DND-41 (cell line): ENCODE results near the gene PRSS21.

ENCODE experiments used
- ATAC-seq: fragments of 200-7000 bp; cut with Tn5 transposase; 3 replicates; pipeline ENCODE4 v1.9.1; 2021; ENCODE audit warnings: low read depth; ENCODE audit not compliant: insufficient read depth
- DNase-seq: peaks from one replicate; pipeline ENCODE4 v3.0.0-alpha.2; 2020
- H2AFZ ChIP-seq: 2 replicates; pipeline ENCODE4 v1.6.0; 2012; ENCODE audit warnings: low read depth, low read length
- H3K27ac ChIP-seq: 2 replicates; pipeline ENCODE4 v1.5.1; 2012; ENCODE audit warnings: low read length, inconsistent platforms
- H3K27me3 ChIP-seq: fragments of 200-600 bp; sonication (generic); 2 replicates; pipeline ENCODE4 v1.6.0; 2012; ENCODE audit warnings: low read length, mild to moderate bottlenecking, inconsistent platforms; ENCODE audit not compliant: insufficient read depth, poor library complexity
- H3K36me3 ChIP-seq: 2 replicates; pipeline ENCODE4 v1.5.1; 2012; ENCODE audit warnings: low read length, inconsistent platforms; ENCODE audit not compliant: insufficient read depth
- H3K4me1 ChIP-seq: 2 replicates; pipeline ENCODE4 v1.5.1; 2012; ENCODE audit warnings: mild to moderate bottlenecking, low read length; ENCODE audit not compliant: insufficient read depth
- H3K4me2 ChIP-seq: 2 replicates; pipeline ENCODE4 v1.6.0; 2012; ENCODE audit warnings: mild to moderate bottlenecking, moderate library complexity, low read length, inconsistent platforms; ENCODE audit not compliant: insufficient read depth
- H3K4me3 ChIP-seq, 2 experiments: fragments of 200-600 bp in 1 of 2; shearing (Covaris generic) in 1 of 2; 2 replicates each; pipeline ENCODE4 v1.5.1; 2012 to 2016; ENCODE audit warnings: inconsistent platforms in 2 of 2, low read length in 2 of 2, mild to moderate bottlenecking in 2 of 2, low read depth in 1 of 2, moderate library complexity in 1 of 2
- H3K79me2 ChIP-seq: 2 replicates; pipeline ENCODE4 v1.6.0; 2012; ENCODE audit warnings: low read length, inconsistent platforms; ENCODE audit not compliant: insufficient read depth
- H3K9ac ChIP-seq: 2 replicates; pipeline ENCODE4 v1.6.0; 2012; ENCODE audit warnings: low read depth, mild to moderate bottlenecking, inconsistent platforms, low read length, moderate library complexity
- H3K9me3 ChIP-seq: 2 replicates; pipeline ENCODE4 v1.5.1; 2012; ENCODE audit warnings: low read length, moderate library complexity, mild to moderate bottlenecking, inconsistent platforms; ENCODE audit not compliant: insufficient read depth, severe bottlenecking
- H4K20me1 ChIP-seq: 2 replicates; pipeline ENCODE4 v1.6.0; 2012; ENCODE audit warnings: low read length; ENCODE audit not compliant: insufficient read depth
- CTCF ChIP-seq: IDR thresholded peaks from 2 replicates; pipeline ENCODE4 v1.5.1; 2012; ENCODE audit warnings: borderline replicate concordance, low read length, moderate library complexity, mild to moderate bottlenecking; ENCODE audit not compliant: poor library complexity, severe bottlenecking; ENCODE audit errors: extremely low read depth
- EZH2 ChIP-seq: IDR thresholded peaks from 3 replicates; pipeline ENCODE4 v1.6.1; 2012; ENCODE audit warnings: borderline replicate concordance, low read depth, mild to moderate bottlenecking, moderate library complexity, low read length, inconsistent platforms; ENCODE audit not compliant: severe bottlenecking

PRSS21 gene

GRCh38 chr16:2798723-2799204 lies 18.3 kb upstream of the PRSS21 start:
- TF ChIP-seq CTCF (no peak), EZH2 (no peak)
- Histone ChIP-seq H3K9me3 (no peaks in the 10 kb centered on the region), H3K27me3 (no peaks in the 10 kb centered on the region), H3K27ac (no peak overlapping the region), H3K4me1 (no peaks in the 10 kb centered on the region), H3K79me2 (no peaks in the 10 kb centered on the region), H4K20me1 (no peaks in the 10 kb centered on the region), H3K9ac (no peak overlapping the region), H3K36me3 (no peaks in the 10 kb centered on the region), H3K4me3 (no peak overlapping the region), H2AFZ (no peak overlapping the region), H3K4me2 (no peak overlapping the region)
- ATAC-seq (no peak), DNase-seq (no peak)

DNA sequence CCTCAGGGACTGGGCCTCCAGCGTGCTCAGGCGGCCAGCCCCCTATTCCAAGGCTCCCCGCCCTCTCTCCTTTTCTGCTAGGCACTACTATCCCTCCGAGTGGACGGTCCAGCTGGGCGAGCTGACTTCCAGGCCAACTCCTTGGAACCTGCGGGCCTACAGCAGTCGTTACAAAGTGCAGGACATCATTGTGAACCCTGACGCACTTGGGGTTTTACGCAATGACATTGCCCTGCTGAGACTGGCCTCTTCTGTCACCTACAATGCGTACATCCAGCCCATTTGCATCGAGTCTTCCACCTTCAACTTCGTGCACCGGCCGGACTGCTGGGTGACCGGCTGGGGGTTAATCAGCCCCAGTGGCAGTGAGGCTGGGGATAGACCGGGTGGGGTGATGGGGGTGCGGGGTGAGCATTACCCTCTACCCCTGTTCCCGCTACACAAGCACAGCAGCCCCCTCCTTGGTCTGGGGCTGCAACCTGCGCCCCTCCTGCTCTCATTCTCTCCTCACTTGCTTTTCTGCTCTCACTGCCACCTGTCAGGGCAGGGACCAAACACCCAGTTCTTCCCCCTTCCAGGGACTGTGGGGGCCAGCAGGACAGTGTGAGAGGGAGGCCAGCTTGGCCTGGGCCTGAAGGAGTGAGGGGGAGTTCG lies 17.7 kb upstream of the PRSS21 start:
- Histone ChIP-seq H3K4me2 (no peak overlapping the region), H3K27me3 (peaks cover 2% of the 10 kb centered on the region), H3K79me2 (no peaks in the 10 kb centered on the region), H3K4me3 (no peak overlapping the region), H3K4me1 (no peaks in the 10 kb centered on the region), H3K36me3 (no peaks in the 10 kb centered on the region), H3K27ac (no peak overlapping the region), H2AFZ (no peak overlapping the region), H3K9me3 (peaks cover 2% of the 10 kb centered on the region), H4K20me1 (no peaks in the 10 kb centered on the region), H3K9ac (no peak overlapping the region)
- ATAC-seq: no peak
- DNase-seq: no peak
- TF ChIP-seq CTCF: no peak
- TF ChIP-seq EZH2: no peak

GRCh38 chr16:2799859-2800226 lies 17.2 kb upstream of the PRSS21 start:
- TF ChIP-seq EZH2 (no peak), CTCF (no peak)
- Histone ChIP-seq H3K27ac (no peak overlapping the region), H3K9me3 (peaks cover 4% of the 10 kb centered on the region), H3K4me3 (no peak overlapping the region), H3K9ac (no peak overlapping the region), H4K20me1 (no peaks in the 10 kb centered on the region), H3K4me2 (no peak overlapping the region), H3K36me3 (no peaks in the 10 kb centered on the region), H3K27me3 (peaks cover 2% of the 10 kb centered on the region), H3K79me2 (no peaks in the 10 kb centered on the region), H3K4me1 (no peaks in the 10 kb centered on the region), H2AFZ (no peak overlapping the region)
- DNase-seq (no peak), ATAC-seq (no peak)
